Gastroesophageal sphincter (tissue), 4 donors: ENCODE data around the gene LYSET. TPM values are rescaled to one million over a fixed set of nuclear protein-coding genes. Genes with fewer than 3 reads are reported as not detected.
A peak's percentile ranks its signal among the peaks of the same experiment; 100 is the strongest.
"Not testable (repeated sequence)": the region's sequence is repeated elsewhere in the genome, so short reads cannot be mapped to it uniquely, and the experiment has no call there.

Experiments used
- ATAC-seq: fragments of 150-250 bp; one replicate; pipeline ENCODE4 v1.9.1; 2016; ENCODE audit warnings: mild to moderate bottlenecking, moderate library complexity
- H3K27ac ChIP-seq, 4 donors: fragments of 200-600 bp; sonication (generic) in 3 of 4; 1 replicate in 3 of 4; 2 replicates in 1 of 4; pipeline ENCODE4 v1.5.1; 2016 to 2019
- H3K27me3 ChIP-seq: fragments of 200-600 bp; sonication (generic); one replicate; pipeline ENCODE4 v1.5.1; 2019
- H3K36me3 ChIP-seq, 2 donors: fragments of 200-600 bp; sonication (generic); one replicate each; pipeline ENCODE4 v1.5.1; 2019; ENCODE audit warnings: control low read depth in 1 of 2
- H3K4me1 ChIP-seq, 3 donors: fragments of 200-600 bp; sonication (generic); 1 replicate in 2 of 3; 2 replicates in 1 of 3; pipeline ENCODE4 v1.5.1; 2016 to 2019; ENCODE audit warnings: control low read depth in 2 of 3
- H3K4me3 ChIP-seq, 2 donors: fragments of 200-600 bp; sonication (generic); one replicate each; pipeline ENCODE4 v1.5.1; 2019; ENCODE audit warnings: mild to moderate bottlenecking in 1 of 2, moderate library complexity in 1 of 2
- H3K9me3 ChIP-seq, 3 donors: fragments of 200-600 bp; sonication (generic); one replicate each; pipeline ENCODE4 v1.5.1; 2017 to 2019; ENCODE audit warnings: control low read depth in 2 of 3
- CTCF ChIP-seq, 4 experiments: fragments of 200-600 bp in 2 of 4; fragments of 450-650 bp in 2 of 4; sonication (generic) in 1 of 4; IDR thresholded peaks; one replicate each; pipeline ENCODE4 v1.5.1; 2017 to 2019; ENCODE audit warnings: antibody characterized with exemption in 4 of 4, mild to moderate bottlenecking in 2 of 4, moderate library complexity in 2 of 4
- EP300 ChIP-seq: sonication (generic); formaldehyde crosslinking; IDR thresholded peaks from one replicate; pipeline ENCODE4 v1.6.1; 2017; ENCODE audit warnings: antibody characterized with exemption, mild to moderate bottlenecking
- POLR2A ChIP-seq, 2 donors: fragments of 450-650 bp; IDR thresholded peaks; one replicate each; pipeline ENCODE4 v1.6.1; 2017; ENCODE audit warnings: antibody characterized with exemption in 2 of 2, mild to moderate bottlenecking in 2 of 2, moderate library complexity in 1 of 2
- POLR2AphosphoS5 ChIP-seq: sonication (generic); formaldehyde crosslinking; IDR thresholded peaks from one replicate; pipeline ENCODE4 v1.6.1; 2017; ENCODE audit warnings: antibody characterized with exemption
- WGBS, 2 donors: methylation state at CpG; one replicate each; pipeline ENCODE4 v1.1.5; 2018; ENCODE audit warnings: low coverage in 1 of 2; 5-methylcytosine and 5-hydroxymethylcytosine counted together
- total RNA-seq, 4 donors: library from RNA; depleted of rRNA; stranded (reverse); fragments of >200 nt; gene quantifications; one replicate each; pipeline ENCODE4 v1.1.0, GENCODE V29; 2016

The LYSET gene
- 10 to 100 TPM in 3 of 4 donors, 1 to 10 TPM in 1; 8.7 to 16.8 (median 12.9) TPM for total RNA-seq

DNA sequence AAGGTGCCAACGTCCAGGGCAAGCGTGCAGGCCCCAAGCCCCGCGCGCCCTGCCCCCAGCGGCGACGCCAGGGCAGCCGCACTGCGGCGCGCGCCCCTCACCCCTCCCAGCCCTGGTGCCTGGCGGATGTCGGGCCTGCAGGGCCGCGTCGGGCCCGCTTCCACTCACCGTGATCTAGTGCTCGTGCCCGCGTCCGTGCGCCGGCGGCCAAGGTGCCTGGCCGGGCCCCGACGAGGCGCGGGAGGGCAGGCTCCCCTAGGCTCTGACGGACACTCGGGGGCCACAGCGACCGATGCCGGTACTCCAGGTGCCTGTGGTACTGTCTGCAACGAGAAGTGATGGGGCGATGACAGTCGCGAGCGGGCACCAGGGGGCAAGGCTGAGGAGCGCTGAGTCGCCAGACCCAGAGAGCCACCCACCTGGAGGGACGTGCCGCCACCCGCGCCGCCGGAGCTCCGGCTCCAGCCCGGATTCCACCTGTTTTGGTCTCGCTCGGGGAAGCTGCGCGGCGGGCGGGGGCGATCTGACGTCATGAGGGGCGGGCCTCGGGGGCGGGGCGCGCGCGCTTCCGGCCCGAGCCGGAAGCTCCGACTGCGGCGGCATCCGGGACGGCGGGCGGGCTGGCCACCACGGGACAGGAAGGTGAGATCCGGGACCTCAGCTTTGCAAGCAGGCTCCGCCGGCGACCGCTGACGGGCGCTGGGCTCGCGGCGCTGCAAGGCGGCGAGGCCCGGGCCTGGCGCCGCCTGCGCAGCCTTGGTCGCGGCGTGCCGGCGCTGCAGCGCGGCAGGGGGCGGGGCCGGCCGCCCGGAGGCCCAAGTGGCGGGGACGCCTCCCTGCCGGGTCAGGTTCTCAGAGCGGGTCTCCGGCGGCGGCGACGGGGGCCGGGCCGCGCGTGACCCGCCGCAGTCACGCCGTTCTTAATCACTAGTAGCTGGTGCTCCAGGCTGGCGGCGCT, at the start of gene LYSET, which contains the start of gene MOAP1:
Gene LYSET, plus strand, starts transcription at position 927 of the 958 bp plus-strand sequence. CDS start 89 bp downstream, outside the sequence.
Gene MOAP1, minus strand, starts transcription at position 507 of the 958 bp plus-strand sequence. CDS start 655 bp downstream, outside the sequence.
- TF ChIP-seq EP300 (no peak), POLR2AphosphoS5 (peak; percentile 88), CTCF (IDR thresholded peaks at IDR 0.05) (peak in 3 of 4 experiments; percentile 33 to 47 (median 33)), POLR2A (IDR thresholded peaks at IDR 0.05) (peak; percentile 55 to 71)
- H3K27me3 ChIP-seq: no peaks in the 10 kb centered on the region
- H3K36me3 ChIP-seq: peaks cover 0 to 53% of the 10 kb centered on the region in 2 donors
- H3K4me3 ChIP-seq: peak within 1 kb of the TSS; percentile 85 to 87
- peak within 1 kb of the TSS; percentile 89 to 97 (median 94) for H3K27ac ChIP-seq
- no CpG with 5 or more reads among the region's 124 CpGs for WGBS, 2 donors
- ATAC-seq: peak; percentile 96
- peaks cover 7 to 49% (median 10%) of the 10 kb centered on the region in 3 donors for H3K4me1 ChIP-seq
- no peaks in the 10 kb centered on the region for H3K9me3 ChIP-seq

- H3K4me3 ChIP-seq: no peak overlapping the region
- H3K4me1 ChIP-seq: peaks cover 0 to 22% (median 0%) of the 10 kb centered on the region in 3 donors
- H3K36me3 ChIP-seq: no peaks in the 10 kb centered on the region
- H3K27ac ChIP-seq: no peak overlapping the region
- WGBS, 2 donors: 83 to 100% methylated on average over 1 of the region's 5 CpGs
- TF ChIP-seq CTCF (IDR thresholded peaks at IDR 0.05) (no peak), EP300 (no peak), POLR2AphosphoS5 (no peak), POLR2A (IDR thresholded peaks at IDR 0.05) (no peak)
- ATAC-seq: no peak
- no peaks in the 10 kb centered on the region for H3K9me3 ChIP-seq
- no peaks in the 10 kb centered on the region for H3K27me3 ChIP-seq
These were observed 49.7 kb upstream of the LYSET start for GRCh38 chr14:93135399-93135798.

DNA sequence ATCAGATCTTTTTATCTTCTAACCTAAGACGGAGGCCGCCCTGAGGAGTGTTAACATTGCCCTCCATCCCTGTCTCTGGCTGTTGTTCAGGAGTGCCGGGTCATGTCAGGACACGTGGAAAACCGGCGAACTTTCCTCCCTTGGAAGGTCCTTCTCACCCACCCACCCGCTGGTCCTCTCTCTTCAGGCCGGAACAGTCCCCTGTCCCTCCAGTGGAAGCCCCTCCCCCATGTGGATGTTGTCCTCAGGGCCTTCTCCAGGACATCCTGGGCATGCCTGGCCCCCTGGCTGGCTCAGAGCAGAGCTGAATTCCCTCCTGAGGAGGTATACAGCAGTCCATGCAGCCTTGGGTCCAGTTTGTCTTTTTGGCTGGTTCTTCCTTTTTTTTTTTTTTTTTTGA, 49.1 kb upstream of the LYSET start:
- H3K36me3 ChIP-seq: no peaks in the 10 kb centered on the region
- 67% methylated on average over 5 of the region's 8 CpGs; no CpG with 5 or more reads in 1 of the 2 donors for WGBS, 2 donors
- H3K27ac ChIP-seq: no peak overlapping the region
- H3K9me3 ChIP-seq: no peaks in the 10 kb centered on the region
- TF ChIP-seq POLR2AphosphoS5 (no peak), CTCF (IDR thresholded peaks at IDR 0.05) (no peak), POLR2A (IDR thresholded peaks at IDR 0.05) (no peak), EP300 (no peak)
- H3K4me1 ChIP-seq: peaks cover 0 to 22% (median 0%) of the 10 kb centered on the region in 3 donors
- no peak overlapping the region for H3K4me3 ChIP-seq
- ATAC-seq: no peak
- H3K27me3 ChIP-seq: no peaks in the 10 kb centered on the region

- H3K4me3 ChIP-seq, H3K36me3 ChIP-seq, H3K27ac ChIP-seq, H3K9me3 ChIP-seq, ATAC-seq, H3K27me3 ChIP-seq: not testable (repeated sequence)
- peaks cover 0 to 22% (median 0%) of the 10 kb centered on the region in 3 donors for H3K4me1 ChIP-seq
- WGBS, 2 donors: 40 to 100% methylated on average over 2 of the region's 13 CpGs
These were observed 48.6 kb upstream of the LYSET start for GRCh38 chr14:93136508-93136907.

DNA sequence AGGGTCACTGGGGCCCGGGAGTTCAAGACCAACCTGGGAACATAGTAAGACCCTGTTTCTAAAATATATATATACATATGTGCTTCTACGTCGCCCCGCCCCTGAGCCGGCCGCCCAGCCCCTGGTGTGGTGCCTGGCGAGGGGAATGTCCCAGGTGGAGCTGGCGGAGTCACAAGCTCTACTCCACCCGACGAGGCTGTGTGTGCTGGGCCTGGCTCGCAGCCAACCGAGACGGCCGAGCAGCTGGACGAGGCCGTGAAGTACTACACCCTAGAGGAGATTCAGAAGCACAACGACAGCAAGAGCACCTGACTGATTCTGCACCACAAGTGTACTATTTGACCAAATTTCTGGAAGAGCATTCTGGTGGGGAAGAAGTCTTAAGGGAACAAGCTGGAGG, 47.3 kb upstream of the LYSET start:
- TF ChIP-seq POLR2AphosphoS5 (no peak), CTCF (IDR thresholded peaks at IDR 0.05) (peak in 2 of 4 experiments; percentile 41 to 43)
- H3K4me1 ChIP-seq: peaks cover 0 to 17% (median 0%) of the 10 kb centered on the region in 3 donors
- peak; percentile 54 for ATAC-seq
- no peak overlapping the region for H3K4me3 ChIP-seq
- H3K36me3 ChIP-seq: no peaks in the 10 kb centered on the region
- 0% methylated on average over 1 of the region's 17 CpGs; no CpG with 5 or more reads in 1 of the 2 donors for WGBS, 2 donors
- no peak overlapping the region for H3K27ac ChIP-seq
- no peaks in the 10 kb centered on the region for H3K27me3 ChIP-seq
- no peaks in the 10 kb centered on the region for H3K9me3 ChIP-seq
